Head of caudate nucleus (tissue), 42 donors: ENCODE measurements around the gene NSMF.
A peak's percentile ranks its signal among the peaks of the same experiment; 100 is the strongest.

Experiments used
- DNase-seq, 42 donors: peaks; one replicate each; pipeline versions ENCODE4 v3.0.0 to v3.0.0-alpha.2; 2020 to 2021; ENCODE audit warnings: mixed read lengths in 7 of 42
- intact Hi-C: fragments of 100-400 bp; cut with DNase I; formaldehyde crosslinking; loops from one replicate; pipeline ENCODE4 v1.15.0; 2022

Gene NSMF

DNA sequence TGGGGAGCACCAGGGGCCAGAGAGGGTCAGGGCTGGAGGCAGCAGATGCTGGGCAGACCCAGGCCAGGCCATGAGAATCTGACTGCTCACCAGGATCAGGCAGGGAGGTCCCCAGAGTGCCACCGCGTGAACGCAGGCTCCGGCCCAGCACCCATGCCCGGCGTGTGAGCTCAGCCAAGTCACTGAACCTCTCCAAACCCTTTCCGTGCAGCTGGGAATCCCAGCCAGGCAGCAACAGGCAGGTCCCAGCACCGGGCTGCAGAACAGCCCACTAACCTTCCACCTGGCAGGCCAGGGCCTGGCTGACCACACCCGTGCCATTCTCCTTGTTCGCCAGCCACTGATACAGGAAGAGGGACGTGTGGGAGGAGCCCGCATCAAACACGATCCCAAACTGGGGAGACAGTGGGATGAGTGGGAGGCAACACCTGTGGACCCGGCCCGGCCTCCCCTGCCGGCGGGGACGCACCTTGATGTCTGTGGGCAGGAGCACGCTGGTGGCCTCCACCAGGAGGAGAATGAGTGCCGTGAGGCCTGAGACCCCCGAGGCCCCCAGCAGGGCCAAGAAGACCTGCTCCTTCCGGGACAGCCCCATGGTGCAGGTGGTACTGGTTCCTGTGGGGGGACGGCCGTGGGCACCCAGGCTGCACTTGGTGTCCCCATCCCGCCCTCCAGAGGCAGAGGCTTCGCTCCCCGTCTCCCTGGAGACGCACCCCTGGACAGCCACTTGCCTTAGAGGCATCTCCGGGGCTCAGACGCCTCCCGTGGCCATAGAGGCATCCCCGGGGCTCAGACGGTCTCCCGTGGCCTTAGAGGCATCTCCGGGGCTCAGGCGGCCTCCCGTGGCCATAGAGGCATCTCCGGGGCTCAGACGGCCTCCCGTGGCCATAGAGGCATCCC, 21.2 kb downstream of the NSMF start:
- intact Hi-C loops: no loop called here
- DNase-seq: peak in 1 of 42 donors; percentile 5

- no peak for DNase-seq
- intact Hi-C loops: no loop called here
Observed at GRCh38 chr9:137436761-137437600, 22.2 kb downstream of the NSMF start.

DNA sequence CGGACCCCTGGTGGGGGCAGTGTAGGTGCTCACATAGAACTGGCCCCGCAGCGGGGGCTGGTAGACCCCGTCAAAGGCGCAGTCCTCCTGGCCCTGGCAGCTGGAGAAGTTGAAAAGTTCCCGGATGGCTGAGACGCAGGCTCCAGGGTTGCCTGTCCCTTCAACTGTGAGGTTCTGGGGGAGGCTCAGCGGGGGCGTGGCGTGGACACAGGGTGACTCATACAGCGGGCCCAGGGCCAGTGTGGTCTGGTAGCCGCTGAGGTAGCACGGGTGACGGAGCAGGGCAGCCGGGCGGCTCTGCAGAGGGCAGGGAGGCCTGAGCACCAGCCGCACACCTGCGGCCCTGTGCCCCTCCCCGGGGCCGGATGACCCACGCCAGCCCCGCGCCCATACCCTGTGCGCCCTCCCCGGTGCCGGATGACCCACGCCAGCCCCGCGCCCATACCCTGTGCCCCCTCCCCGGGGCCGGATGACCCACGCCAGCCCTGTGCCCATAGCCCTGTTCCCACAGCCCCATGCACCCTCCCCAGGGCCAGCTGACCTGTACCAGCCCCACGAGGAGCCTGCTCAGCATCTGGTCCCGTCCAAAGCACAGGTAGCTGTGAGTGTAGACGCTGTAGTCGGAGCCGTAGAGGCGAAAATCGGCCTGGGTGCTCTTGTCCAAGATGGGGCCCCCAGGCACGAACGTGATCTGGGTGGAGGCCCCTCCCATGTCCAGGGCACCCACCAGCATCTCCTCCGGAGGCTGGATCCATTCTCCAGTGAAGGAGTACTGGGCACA, 23.0 kb downstream of the NSMF start:
- intact Hi-C loops: no loop called here
- DNase-seq: peak in 1 of 42 donors; percentile 3

- DNase-seq: peak in 1 of 42 donors; percentile 3
- intact Hi-C loops: no loop called here
Observed at GRCh38 chr9:137435381-137435891, 23.7 kb downstream of the NSMF start.

GRCh38 chr9:137434498-137435380, 24.4 kb downstream of the NSMF start:
- DNase-seq: no peak
- intact Hi-C loops: no loop called here

- intact Hi-C loops: no loop called here
- DNase-seq: no peak
Observed at GRCh38 chr9:137433916-137434431, 25.2 kb downstream of the NSMF start.

GRCh38 chr9:137433349-137433915, 25.7 kb downstream of the NSMF start:
- DNase-seq: no peak
- intact Hi-C loops: no loop called here

GRCh38 chr9:137432687-137433348, 26.3 kb downstream of the NSMF start:
- intact Hi-C loops: no loop called here
- no peak for DNase-seq

- peak in 15 of 42 donors; percentile 48 to 73 (median 57) for DNase-seq
- intact Hi-C loops: no loop called here
Observed at GRCh38 chr9:137431416-137431931, 27.7 kb downstream of the NSMF start.

GRCh38 chr9:137430723-137431415, 28.3 kb downstream of the NSMF start:
- intact Hi-C loops: no loop called here
- peak in 1 of 42 donors; percentile 3 for DNase-seq

DNA sequence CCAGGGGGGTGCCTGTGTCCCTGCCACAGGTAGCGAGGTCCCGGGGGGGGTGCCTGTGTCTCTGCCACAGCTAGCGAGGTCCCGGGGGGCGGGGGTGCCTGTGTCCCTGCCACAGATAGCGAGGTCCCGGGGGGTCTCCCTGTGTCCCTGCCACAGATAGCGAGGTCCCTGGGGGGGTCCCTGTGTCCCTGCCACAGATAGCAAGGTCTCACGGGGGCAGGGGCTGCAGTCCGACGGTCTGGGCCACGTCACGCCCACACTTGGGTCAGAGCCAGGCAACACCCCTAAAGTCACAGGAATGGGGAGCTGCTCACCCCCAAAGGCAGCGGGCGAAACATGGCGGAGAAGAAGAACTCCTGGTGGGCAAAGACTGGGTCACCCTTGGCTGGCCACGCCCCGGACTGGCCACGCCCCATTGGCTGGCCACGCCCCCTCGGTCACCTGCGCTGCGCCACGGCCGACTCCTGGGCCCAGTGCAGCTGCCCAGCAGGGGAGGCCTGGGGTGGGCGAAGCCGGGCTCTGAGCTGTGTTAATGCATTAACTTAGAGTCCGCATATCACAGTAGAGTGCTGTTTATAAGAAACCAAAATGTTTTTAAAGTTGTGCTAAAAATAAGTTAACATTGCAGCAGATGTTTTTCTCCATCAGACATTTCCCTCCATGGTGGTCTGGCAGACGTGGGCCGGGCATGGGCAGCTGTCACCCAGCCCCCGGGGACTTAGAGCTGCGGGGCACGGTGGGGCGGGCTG, 29.0 kb downstream of the NSMF start:
- DNase-seq: no peak
- intact Hi-C loops: loop anchor here (10.0 kb wide), 1 partner anchor 125 kb away; the partner anchor contains the start of gene NRARP

GRCh38 chr9:137429546-137429890, 29.6 kb downstream of the NSMF start:
- intact Hi-C loops: loop anchor here (10.0 kb wide), 1 partner anchor 125 kb away; the partner anchor contains the start of gene NRARP

GRCh38 chr9:137428841-137429545, 30.1 kb downstream of the NSMF start:
- intact Hi-C loops: loop anchor here (10.0 kb wide), 1 partner anchor 124 kb away; the partner anchor contains the start of gene NRARP
- DNase-seq: no peak

More at GRCh38 chr9:137429546-137429890, 29.6 kb downstream of the NSMF start:
- DNase-seq: no peak

GRCh38 chr9:137428311-137428630, 30.9 kb downstream of the NSMF start:
- no peak for DNase-seq
- intact Hi-C loops: loop anchor here (10.0 kb wide), 1 partner anchor 123 kb away; the partner anchor contains the start of gene NRARP
